H9 (cell line): ENCODE results near the gene OR13J1. TPM values are rescaled to one million over a fixed set of nuclear protein-coding genes. Genes with fewer than 3 reads are reported as not detected.

Experiments
- DNase-seq: peaks from one replicate; pipeline ENCODE4 v3.0.0-alpha.2; 2017
- H2AFZ ChIP-seq: one replicate; pipeline ENCODE4 v1.6.1; 2013; ENCODE audit warnings: mild to moderate bottlenecking, low read length, control low read depth, moderate library complexity
- H2AK5ac ChIP-seq: 2 replicates; pipeline ENCODE4 v1.6.1; 2013; ENCODE audit warnings: low read length, control low read depth, mixed read lengths; ENCODE audit not compliant: insufficient read length
- H2BK120ac ChIP-seq: one replicate; pipeline ENCODE4 v1.6.1; 2013; ENCODE audit warnings: low read depth, mild to moderate bottlenecking, low read length, control low read depth, inconsistent platforms; ENCODE audit not compliant: poor library complexity, severe bottlenecking
- H2BK12ac ChIP-seq: 2 replicates; pipeline ENCODE4 v1.6.1; 2013; ENCODE audit warnings: low read length, control low read depth, mixed read lengths, low read depth; ENCODE audit not compliant: insufficient read length
- H2BK15ac ChIP-seq: 2 replicates; pipeline ENCODE4 v1.6.1; 2013; ENCODE audit warnings: low read depth, low read length, control low read depth
- H2BK20ac ChIP-seq: one replicate; pipeline ENCODE4 v1.6.1; 2013; ENCODE audit warnings: low read depth, mild to moderate bottlenecking, low read length, control low read depth, inconsistent platforms; ENCODE audit not compliant: poor library complexity, severe bottlenecking
- H2BK5ac ChIP-seq: 2 replicates; pipeline ENCODE4 v1.6.1; 2013; ENCODE audit warnings: low read length, control low read depth, mixed read lengths; ENCODE audit not compliant: insufficient read length
- H3K14ac ChIP-seq: 2 replicates; pipeline ENCODE4 v1.6.1; 2013; ENCODE audit warnings: low read length, control low read depth; ENCODE audit not compliant: insufficient read depth
- H3K18ac ChIP-seq: 2 replicates; pipeline ENCODE4 v1.6.1; 2013; ENCODE audit warnings: low read depth, mild to moderate bottlenecking, mixed read lengths, low read length, control low read depth; ENCODE audit not compliant: insufficient read length
- H3K23ac ChIP-seq: 2 replicates; pipeline ENCODE4 v1.6.1; 2013; ENCODE audit warnings: low read length, control low read depth, mixed read lengths, low read depth; ENCODE audit not compliant: insufficient read length
- H3K23me2 ChIP-seq: 2 replicates; pipeline ENCODE4 v1.6.1; 2013; ENCODE audit warnings: low read depth, mild to moderate bottlenecking, mixed read lengths, low read length, control low read depth; ENCODE audit not compliant: insufficient read length, poor library complexity, severe bottlenecking
- H3K27ac ChIP-seq: 2 replicates; pipeline ENCODE4 v1.5.1; 2013; ENCODE audit warnings: low read length, control low read depth, mixed read lengths, low read depth; ENCODE audit not compliant: insufficient read length
- H3K27me3 ChIP-seq: 2 replicates; pipeline ENCODE4 v1.6.1; 2013; ENCODE audit warnings: low read length, control low read depth, inconsistent platforms; ENCODE audit not compliant: insufficient read depth
- H3K4ac ChIP-seq: 2 replicates; pipeline ENCODE4 v1.6.1; 2013; ENCODE audit warnings: low read depth, mild to moderate bottlenecking, control low read depth, inconsistent platforms, low read length, moderate library complexity
- H3K4me1 ChIP-seq: 2 replicates; pipeline ENCODE4 v1.6.1; 2013; ENCODE audit warnings: low read length, control low read depth, inconsistent platforms; ENCODE audit not compliant: insufficient read depth
- H3K4me2 ChIP-seq: 2 replicates; pipeline ENCODE4 v1.6.1; 2013; ENCODE audit warnings: low read length, control low read depth, mixed read lengths; ENCODE audit not compliant: insufficient read length, insufficient read depth
- H3K56ac ChIP-seq: 2 replicates; pipeline ENCODE4 v1.6.1; 2013; ENCODE audit warnings: low read depth, mild to moderate bottlenecking, mixed read lengths, low read length, control low read depth; ENCODE audit not compliant: insufficient read length
- H3K79me1 ChIP-seq: 2 replicates; pipeline ENCODE4 v1.6.1; 2013; ENCODE audit warnings: low read depth, mild to moderate bottlenecking, moderate library complexity, low read length, control low read depth, inconsistent platforms; ENCODE audit not compliant: insufficient read depth, poor library complexity, severe bottlenecking
- H3K79me2 ChIP-seq: 2 replicates; pipeline ENCODE4 v1.6.1; 2013; ENCODE audit warnings: low read length, control low read depth, inconsistent platforms; ENCODE audit not compliant: insufficient read depth
- H3K9ac ChIP-seq: 2 replicates; pipeline ENCODE4 v1.6.1; 2013; ENCODE audit warnings: low read length, control low read depth, mixed read lengths; ENCODE audit not compliant: insufficient read length; ENCODE audit errors: extremely low read depth
- H3K9me3 ChIP-seq: one replicate; pipeline ENCODE4 v1.6.1; 2013; ENCODE audit warnings: low read depth, low read length, inconsistent platforms; ENCODE audit not compliant: control insufficient read depth
- H3T11ph ChIP-seq: one replicate; pipeline ENCODE4 v1.6.1; 2013; ENCODE audit warnings: mild to moderate bottlenecking, low read length, control low read depth, inconsistent platforms
- H4K20me1 ChIP-seq: one replicate; pipeline ENCODE4 v1.6.1; 2013; ENCODE audit not compliant: control insufficient read depth, insufficient read length, insufficient read depth
- H4K5ac ChIP-seq: 2 replicates; pipeline ENCODE4 v1.6.1; 2013; ENCODE audit warnings: low read depth, mild to moderate bottlenecking, mixed read lengths, low read length, control low read depth; ENCODE audit not compliant: insufficient read length
- H4K8ac ChIP-seq: replicated peaks from 2 replicates; pipeline ENCODE4 v1.6.1; 2013; ENCODE audit warnings: low read length, control low read depth, mixed read lengths, low read depth; ENCODE audit not compliant: insufficient read length
- H4K91ac ChIP-seq: 2 replicates; pipeline ENCODE4 v1.6.1; 2013; ENCODE audit warnings: low read depth, mild to moderate bottlenecking, moderate library complexity, mixed read lengths, low read length, control low read depth; ENCODE audit not compliant: insufficient read length
- H3K27ac Mint-ChIP-seq, 3 experiments: 2 replicates in 2 of 3; 3 replicates in 1 of 3; pipeline ENCODE4 v1.8.0; 2020 to 2021; ENCODE audit warnings: mixed read lengths in 3 of 3, mild to moderate bottlenecking in 1 of 3, moderate library complexity in 1 of 3
- H3K27me3 Mint-ChIP-seq: 2 replicates; pipeline ENCODE4 v1.8.0; 2021; ENCODE audit warnings: low read depth, mild to moderate bottlenecking, moderate library complexity, mixed read lengths
- H3K36me3 Mint-ChIP-seq, 3 experiments: 2 replicates in 2 of 3; 3 replicates in 1 of 3; pipeline ENCODE4 v1.8.0; 2020 to 2021; ENCODE audit warnings: low read depth in 3 of 3, mixed read lengths in 3 of 3; ENCODE audit not compliant: insufficient read depth in 1 of 3
- H3K4me1 Mint-ChIP-seq, 2 experiments: 2 replicates each; pipeline ENCODE4 v1.8.0; 2020; ENCODE audit warnings: mixed read lengths in 2 of 2
- H3K4me3 Mint-ChIP-seq, 2 experiments: 2 replicates in 1 of 2; 3 replicates in 1 of 2; pipeline ENCODE4 v1.8.0; 2020 to 2021; ENCODE audit warnings: mild to moderate bottlenecking in 2 of 2, mixed read lengths in 2 of 2, moderate library complexity in 1 of 2
- H3K9me3 Mint-ChIP-seq, 2 experiments: 2 replicates in 1 of 2; 3 replicates in 1 of 2; pipeline ENCODE4 v1.8.0; 2020; ENCODE audit warnings: mild to moderate bottlenecking in 2 of 2, mixed read lengths in 2 of 2, moderate library complexity in 1 of 2
- WGBS: extraction: QIAGEN DNeasy Blood & Tissue Kit; methylation state at CpG from one replicate; pipeline ENCODE4 v1.1.7; 2013; ENCODE audit warnings: missing lambda C conversion rate, low lambda C conversion rate, mixed read lengths; ENCODE audit not compliant: insufficient read length; ENCODE audit errors: extremely low coverage; 5-methylcytosine and 5-hydroxymethylcytosine counted together
- total RNA-seq: library from RNA; stranded (reverse); gene quantifications from 2 replicates; pipeline ENCODE4 v1.2.1, GENCODE V29; 2021
- TF ChIP-seq, protein P1 (sequence below): fragments of 200-600 bp; sonication (generic); conservative IDR thresholded peaks from 3 replicates; pipeline ENCODE4 v1.8.0; 2021; ENCODE audit warnings: antibody characterized with exemption, mild to moderate bottlenecking

Gene OR13J1
- total RNA-seq, 1 experiment from 2014 or later, result not detected

DNA sequence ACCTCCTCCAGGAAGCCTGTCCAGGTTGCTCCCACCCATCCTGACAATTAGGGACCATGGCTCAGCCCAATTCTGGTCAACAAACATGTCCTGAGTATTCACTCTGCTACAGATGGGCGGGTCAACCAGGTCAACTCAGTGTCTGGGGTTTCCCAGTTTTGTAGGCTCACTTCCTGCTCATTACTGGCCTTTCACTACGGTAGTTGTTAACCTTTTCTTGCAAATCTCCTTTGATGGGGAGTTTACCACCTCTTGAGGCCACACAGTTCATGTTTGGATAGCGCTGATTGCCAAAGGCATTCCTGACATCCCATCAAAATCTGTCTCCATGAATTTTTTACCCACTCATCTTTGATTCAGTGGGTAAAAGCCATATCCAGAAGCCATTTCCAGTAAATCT is 27.4 kb downstream of the OR13J1 start:
- Histone ChIP-seq H3K4me1 (peaks cover 14% of the 10 kb centered on the region; the same call in 1 of the 2 replicates), H4K91ac (no peak overlapping the region), H3K9ac (no peak overlapping the region), H2AFZ (no peak overlapping the region), H3K27me3 (no peaks in the 10 kb centered on the region; the same call in 1 of the 2 replicates), H3K79me1 (no peaks in the 10 kb centered on the region), H2BK120ac (no peak overlapping the region), H3K27ac (no peak overlapping the region), H3K79me2 (no peaks in the 10 kb centered on the region), H3K23me2 (peaks cover 7% of the 10 kb centered on the region), H3K9me3 (no peaks in the 10 kb centered on the region), H4K20me1 (no peaks in the 10 kb centered on the region), H4K5ac (no peak overlapping the region), H2BK5ac (no peak overlapping the region), H2AK5ac (no peak overlapping the region), H2BK20ac (no peak overlapping the region), H2BK15ac (no peak overlapping the region), H3K23ac (no peak overlapping the region), H3K18ac (no peak overlapping the region), H2BK12ac (no peak overlapping the region), H3K56ac (no peak overlapping the region), H4K8ac (no peak overlapping the region), H3K4me2 (no peak overlapping the region), H3K4ac (no peak overlapping the region), H3K14ac (no peak overlapping the region), H3T11ph (no peak overlapping the region)
- Mint-ChIP-seq H3K36me3 (peaks cover 1 to 11% (median 4%) of the 10 kb centered on the region in 3 experiments; a peak in 5 of 7 replicates), H3K4me1 (peaks cover 31 to 39% of the 10 kb centered on the region in 2 experiments), H3K9me3 (no peaks in the 10 kb centered on the region), H3K4me3 (no peak overlapping the region), H3K27me3 (peaks cover 32% of the 10 kb centered on the region), H3K27ac (no peak overlapping the region; a peak in 1 of 7 replicates)
- no peak for DNase-seq
- TF ChIP-seq, protein P1, sequence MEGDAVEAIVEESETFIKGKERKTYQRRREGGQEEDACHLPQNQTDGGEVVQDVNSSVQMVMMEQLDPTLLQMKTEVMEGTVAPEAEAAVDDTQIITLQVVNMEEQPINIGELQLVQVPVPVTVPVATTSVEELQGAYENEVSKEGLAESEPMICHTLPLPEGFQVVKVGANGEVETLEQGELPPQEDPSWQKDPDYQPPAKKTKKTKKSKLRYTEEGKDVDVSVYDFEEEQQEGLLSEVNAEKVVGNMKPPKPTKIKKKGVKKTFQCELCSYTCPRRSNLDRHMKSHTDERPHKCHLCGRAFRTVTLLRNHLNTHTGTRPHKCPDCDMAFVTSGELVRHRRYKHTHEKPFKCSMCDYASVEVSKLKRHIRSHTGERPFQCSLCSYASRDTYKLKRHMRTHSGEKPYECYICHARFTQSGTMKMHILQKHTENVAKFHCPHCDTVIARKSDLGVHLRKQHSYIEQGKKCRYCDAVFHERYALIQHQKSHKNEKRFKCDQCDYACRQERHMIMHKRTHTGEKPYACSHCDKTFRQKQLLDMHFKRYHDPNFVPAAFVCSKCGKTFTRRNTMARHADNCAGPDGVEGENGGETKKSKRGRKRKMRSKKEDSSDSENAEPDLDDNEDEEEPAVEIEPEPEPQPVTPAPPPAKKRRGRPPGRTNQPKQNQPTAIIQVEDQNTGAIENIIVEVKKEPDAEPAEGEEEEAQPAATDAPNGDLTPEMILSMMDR, result no peak
- WGBS, result no CpG with 5 or more reads among the region's 3 CpGs
